NCI-H526 treated with DMSO at 0.1 percent for 48 hours (cell line): Measurements from ENCODE around the gene ZNF668.
"Not testable (repeated sequence)": the region's sequence is repeated elsewhere in the genome, so short reads cannot be mapped to it uniquely, and the experiment has no call there.

Experiments
- DNase-seq: peaks from one replicate; lab custom pipeline; 2025; lab: John Stamatoyannopoulos, UW

The ZNF668 gene

GRCh38 chr16:31100876-31101641 lies 27.0 kb upstream of the ZNF668 start:
- DNase-seq = not testable (repeated sequence)

DNA sequence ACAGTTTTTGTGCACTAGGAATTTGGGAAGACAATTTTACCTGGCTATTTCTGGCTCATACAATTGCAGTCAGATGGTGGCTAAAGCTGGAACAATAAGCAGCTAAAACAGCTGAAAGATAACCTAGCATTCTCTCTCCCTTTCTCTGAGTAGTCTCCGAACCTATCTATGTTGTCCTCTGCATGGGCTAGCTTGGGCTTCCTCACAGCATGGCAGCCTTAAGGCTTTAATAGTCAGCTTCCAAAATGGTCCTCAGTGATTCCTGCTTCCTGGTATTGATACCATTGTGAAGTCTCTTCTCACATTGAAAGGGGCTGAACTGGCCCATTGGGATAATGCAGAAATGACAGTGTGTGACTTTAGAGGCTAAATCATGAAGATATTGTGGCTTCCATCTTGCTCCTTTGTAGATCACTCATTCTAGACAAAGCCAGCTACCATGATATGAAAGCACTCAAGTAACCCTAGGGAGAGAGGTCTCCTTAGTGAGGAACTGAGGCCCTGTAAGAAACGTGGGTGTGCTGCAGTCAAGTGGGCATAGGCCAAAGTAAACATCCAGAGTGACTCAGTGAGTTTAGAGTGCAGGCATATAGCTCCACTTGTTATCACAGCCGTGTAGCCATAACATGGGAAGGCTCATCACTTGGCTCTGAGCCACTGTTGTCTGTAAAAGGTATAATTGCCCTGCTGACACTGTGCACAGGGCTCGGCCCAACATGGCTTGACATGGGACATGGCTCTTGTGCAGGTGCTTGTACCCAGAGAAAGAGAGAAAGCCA lies 26.0 kb upstream of the ZNF668 start:
- DNase-seq = no peak

- DNase-seq = peak; percentile 98
These were observed 20.5 kb upstream of the ZNF668 start, which contains the start of gene VKORC1 for GRCh38 chr16:31094424-31095120. Gene VKORC1, minus strand, starts transcription at chr16:31094797. Its CDS starts 68 bp downstream, at chr16:31094729.

DNA sequence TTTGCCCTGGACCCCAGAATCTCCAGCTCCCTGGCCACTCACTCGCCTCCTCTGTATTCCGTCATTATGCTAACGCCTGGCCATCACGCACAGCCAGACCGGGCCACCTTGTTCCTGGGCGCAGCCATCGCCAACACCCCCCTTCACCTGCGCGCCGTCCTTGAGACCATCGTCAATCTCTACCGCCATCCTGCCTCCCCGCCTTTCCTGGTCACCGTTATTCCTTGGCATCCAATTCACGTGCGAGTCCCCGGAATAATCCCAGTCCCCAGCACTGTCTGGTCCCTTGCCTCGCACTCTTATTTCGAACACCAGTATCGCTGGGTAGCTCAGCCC lies 20.0 kb upstream of the ZNF668 start:
- DNase-seq = no peak

- DNase-seq = peak; percentile 43
These were observed 19.2 kb upstream of the ZNF668 start for GRCh38 chr16:31093132-31093703.

DNA sequence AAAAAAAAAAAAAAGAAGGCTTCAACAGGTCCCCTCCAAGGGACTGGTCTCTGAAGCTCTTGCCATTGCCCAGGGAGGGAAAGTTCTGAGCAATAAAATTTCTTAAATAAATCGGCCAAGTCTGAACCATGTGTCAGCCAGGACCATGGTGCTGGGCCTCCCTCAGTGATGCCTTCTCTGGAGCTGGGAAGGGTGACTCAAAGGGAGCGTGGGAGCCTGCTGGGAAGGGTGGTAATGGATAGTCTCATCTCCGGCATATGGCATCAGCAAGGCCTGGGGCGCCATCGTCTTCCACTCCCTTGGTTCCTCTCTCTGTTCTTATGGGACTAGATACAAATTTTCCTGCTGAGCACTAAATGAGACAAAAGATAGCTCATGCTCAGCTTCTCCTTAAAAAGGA lies 18.3 kb upstream of the ZNF668 start:
- no peak for DNase-seq

GRCh38 chr16:31090540-31090939 lies 16.5 kb upstream of the ZNF668 start:
- no peak for DNase-seq

DNA sequence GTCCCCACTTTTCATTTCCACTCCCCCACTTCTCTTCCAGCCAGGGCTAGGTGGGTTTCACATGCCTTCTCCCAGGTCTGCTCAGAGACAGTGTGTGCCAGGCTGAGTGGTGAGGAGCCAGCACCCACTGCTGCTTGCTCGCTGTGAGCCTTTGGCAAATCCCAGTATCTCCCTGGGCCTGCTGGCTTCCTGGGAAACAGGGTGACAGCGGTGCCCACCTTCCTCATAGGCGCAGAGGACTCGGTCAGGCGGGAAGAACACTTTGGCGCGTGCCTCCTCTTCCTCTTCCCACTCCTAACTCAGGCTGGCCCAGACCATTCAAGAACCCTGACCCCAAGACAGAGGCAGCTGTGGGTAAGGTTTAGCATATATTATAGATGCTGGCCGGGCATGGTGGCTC lies 15.2 kb upstream of the ZNF668 start:
- no peak for DNase-seq

GRCh38 chr16:31088459-31089183 lies 14.6 kb upstream of the ZNF668 start, which contains the start of gene PRSS53:
Gene PRSS53, minus strand, starts transcription at chr16:31088943. Its CDS starts 134 bp downstream, at chr16:31088809.
- no peak for DNase-seq

- no peak for DNase-seq
These were observed 13.9 kb upstream of the ZNF668 start for GRCh38 chr16:31087971-31088370.

DNA sequence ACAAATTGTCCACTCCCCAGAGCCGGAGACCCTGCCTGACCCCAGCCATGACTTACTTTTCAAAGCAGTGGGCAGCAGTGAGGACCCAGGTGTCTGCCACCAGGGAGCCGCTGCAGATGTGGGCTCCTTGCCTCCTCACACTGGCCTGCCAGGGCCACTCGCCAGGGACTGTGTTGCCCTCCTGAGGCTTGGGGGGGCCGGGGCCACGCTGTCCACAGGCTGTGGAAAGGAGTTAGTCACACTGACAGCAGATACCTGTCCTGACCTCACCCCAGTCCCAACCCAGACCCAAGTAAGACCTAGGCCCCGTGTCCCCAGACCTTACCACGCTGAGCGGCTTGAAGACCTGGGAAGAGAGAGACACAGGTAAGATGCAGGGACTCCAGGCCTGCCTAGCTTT lies 13.4 kb upstream of the ZNF668 start:
- DNase-seq = no peak

GRCh38 chr16:31086629-31086906 lies 12.5 kb upstream of the ZNF668 start:
- no peak for DNase-seq

GRCh38 chr16:31085873-31086628 lies 12.0 kb upstream of the ZNF668 start:
- DNase-seq = peak; percentile 29

GRCh38 chr16:31085411-31085810 lies 11.4 kb upstream of the ZNF668 start:
- DNase-seq = peak; percentile 53

GRCh38 chr16:31084584-31085302 lies 10.7 kb upstream of the ZNF668 start:
- no peak for DNase-seq

- DNase-seq = no peak
These were observed 9.9 kb upstream of the ZNF668 start for GRCh38 chr16:31083981-31084380.

DNA sequence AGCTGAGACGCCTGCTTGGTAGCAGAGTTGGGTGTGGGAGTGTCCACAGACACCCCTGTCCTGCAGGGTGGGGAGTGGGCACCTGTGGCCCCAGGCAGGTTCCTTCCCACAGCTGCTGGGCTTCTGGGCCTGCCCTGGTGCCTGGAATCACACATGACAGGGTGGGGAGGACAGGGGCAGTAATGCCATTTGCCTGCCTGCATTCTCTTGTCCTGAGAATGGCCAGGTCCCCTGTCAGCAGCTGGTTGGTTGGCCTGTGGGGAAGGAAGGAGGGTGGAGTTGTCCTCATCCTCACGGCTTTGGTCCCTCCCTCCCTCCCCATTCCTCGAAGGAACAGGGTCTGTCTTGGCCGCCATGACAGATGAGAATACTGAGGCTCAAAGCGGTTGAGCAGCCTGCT lies 9.5 kb upstream of the ZNF668 start:
- no peak for DNase-seq

DNA sequence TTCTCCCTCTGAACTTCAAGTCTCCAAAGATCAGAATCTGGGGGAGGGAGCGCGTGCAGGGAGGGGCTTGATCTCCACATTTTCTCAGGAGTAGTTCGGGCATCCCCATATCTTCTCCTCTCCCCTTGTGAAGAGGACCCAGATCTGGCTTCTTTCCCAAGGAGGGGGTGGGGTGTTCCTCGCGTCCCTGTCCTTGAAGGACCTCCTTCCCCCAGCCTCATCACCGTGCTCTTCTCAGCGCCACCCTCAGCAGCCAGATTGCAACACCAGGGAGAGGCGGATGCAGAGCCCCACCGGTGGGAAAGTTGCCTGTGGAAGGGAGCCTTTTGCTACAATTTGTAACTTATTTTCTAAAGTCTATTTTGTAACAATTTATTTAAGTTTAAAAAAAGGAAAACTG lies 9.0 kb upstream of the ZNF668 start:
- no peak for DNase-seq

GRCh38 chr16:31082368-31083045 lies 8.5 kb upstream of the ZNF668 start:
- DNase-seq = no peak
